Erythroblast (primary cell): ENCODE results near the gene CYLC2.

Experiments
- GATA1 ChIP-seq: IDR thresholded peaks from 2 replicates; pipeline ENCODE4 v1.6.1; 2011; ENCODE audit warnings: low read depth, mild to moderate bottlenecking, control low read depth, low read length, moderate library complexity
- POLR2A ChIP-seq: IDR thresholded peaks from 2 replicates; pipeline ENCODE4 v1.6.1; 2011; ENCODE audit warnings: mild to moderate bottlenecking, low read length

DNA sequence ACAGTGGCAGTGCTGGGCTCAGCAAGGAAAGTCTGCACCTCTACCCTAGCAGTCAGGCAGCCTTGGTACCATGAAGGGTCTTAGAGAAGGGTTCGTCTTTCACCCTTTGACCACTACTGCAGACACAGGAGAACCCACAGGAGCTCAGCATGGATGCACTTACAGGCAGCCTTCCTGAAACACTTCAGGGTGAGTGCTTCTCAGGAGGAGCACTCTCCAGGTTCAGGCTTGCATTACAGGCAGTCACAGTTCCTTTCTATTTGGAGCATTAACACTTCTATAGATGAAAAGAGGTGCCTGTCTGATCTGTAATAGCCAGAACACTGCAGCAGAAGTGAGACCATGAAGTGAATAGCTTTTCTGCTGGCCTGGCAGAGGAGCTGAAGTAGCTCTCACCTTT is 8.7 kb upstream of the CYLC2 start:
- TF ChIP-seq POLR2A (no peak), GATA1 (no peak)
